Activated CD8-positive, alpha-beta T cell treated with anti-CD3 and anti-CD28 coated beads for 36 hours (primary cell): Measurements from ENCODE around the gene NCKIPSD. TPM values are rescaled to one million over a fixed set of nuclear protein-coding genes. Genes with fewer than 3 reads are reported as not detected.

Experiments
- ATAC-seq: fragments of 200-7000 bp; cut with Tn5 transposase; one replicate; pipeline ENCODE4 v1.10.0; 2021; ENCODE audit warnings: mild to moderate bottlenecking, moderate library complexity
- CTCF ChIA-PET: fragments of 350-600 bp; sonication (Branson Sonifier 250); formaldehyde crosslinking; loops from one replicate; lab custom pipeline; 2021; ENCODE audit warnings: antibody characterized with exemption; lab: Charles Lee
- POLR2A ChIA-PET: fragments of 350-600 bp; sonication (Branson Sonifier 250); formaldehyde crosslinking; loops from one replicate; lab custom pipeline; 2021; ENCODE audit warnings: antibody characterized with exemption; lab: Charles Lee
- DNase-seq: peaks from one replicate; pipeline ENCODE4 v3.0.0-alpha.2; 2020
- H3K27ac Mint-ChIP-seq: one replicate; pipeline ENCODE4 v1.8.0; 2021; ENCODE audit warnings: mild to moderate bottlenecking, mixed read lengths
- H3K27me3 Mint-ChIP-seq: one replicate; pipeline ENCODE4 v1.8.0; 2021; ENCODE audit warnings: mixed read lengths
- H3K36me3 Mint-ChIP-seq: one replicate; pipeline ENCODE4 v1.8.0; 2021; ENCODE audit warnings: low read depth, mixed read lengths
- H3K4me1 Mint-ChIP-seq: one replicate; pipeline ENCODE4 v1.8.0; 2021; ENCODE audit warnings: low read depth, mixed read lengths
- H3K4me3 Mint-ChIP-seq: one replicate; pipeline ENCODE4 v1.8.0; 2021; ENCODE audit warnings: mild to moderate bottlenecking, moderate library complexity, mixed read lengths
- H3K9me3 Mint-ChIP-seq: one replicate; pipeline ENCODE4 v1.8.0; 2021; ENCODE audit warnings: mixed read lengths
- intact Hi-C: fragments of 100-400 bp; cut with micrococcal nuclease; formaldehyde crosslinking; loops from one replicate; pipeline ENCODE4 v1.10.0; 2022
- total RNA-seq, 2 experiments: library from RNA; stranded (reverse); gene quantifications; one replicate each; pipeline ENCODE4 v1.2.3, GENCODE V29; 2021
- TF ChIP-seq, protein P1 (sequence below): fragments of 200-600 bp; IDR thresholded peaks from one replicate; pipeline ENCODE4 v1.8.0; 2022; ENCODE audit warnings: antibody characterized with exemption, mild to moderate bottlenecking

NCKIPSD gene
- total RNA-seq, 2 experiments from 2014 or later, result 69.7 to 73.8 TPM

DNA sequence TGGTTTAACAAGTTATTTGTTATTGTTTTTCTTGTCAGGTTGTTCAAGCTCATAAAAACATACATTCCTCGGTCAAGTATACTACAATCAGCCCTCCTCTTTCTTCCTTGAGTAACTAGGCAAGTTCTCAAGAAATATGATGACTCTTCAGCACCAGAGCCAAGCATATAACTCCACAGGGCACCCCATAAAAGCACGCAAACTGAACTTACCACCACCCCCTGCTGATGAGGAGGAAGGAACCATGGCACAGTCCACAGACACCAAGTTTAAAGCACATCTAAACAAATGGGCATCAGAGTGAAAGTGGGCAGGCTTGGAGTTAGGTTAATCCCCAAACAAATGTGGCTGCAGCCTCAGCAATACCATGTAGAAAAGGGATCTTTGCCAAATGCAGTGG is 26.0 kb upstream of the NCKIPSD start:
- ATAC-seq (no peak), DNase-seq (no peak)
- TF ChIP-seq, protein P1, sequence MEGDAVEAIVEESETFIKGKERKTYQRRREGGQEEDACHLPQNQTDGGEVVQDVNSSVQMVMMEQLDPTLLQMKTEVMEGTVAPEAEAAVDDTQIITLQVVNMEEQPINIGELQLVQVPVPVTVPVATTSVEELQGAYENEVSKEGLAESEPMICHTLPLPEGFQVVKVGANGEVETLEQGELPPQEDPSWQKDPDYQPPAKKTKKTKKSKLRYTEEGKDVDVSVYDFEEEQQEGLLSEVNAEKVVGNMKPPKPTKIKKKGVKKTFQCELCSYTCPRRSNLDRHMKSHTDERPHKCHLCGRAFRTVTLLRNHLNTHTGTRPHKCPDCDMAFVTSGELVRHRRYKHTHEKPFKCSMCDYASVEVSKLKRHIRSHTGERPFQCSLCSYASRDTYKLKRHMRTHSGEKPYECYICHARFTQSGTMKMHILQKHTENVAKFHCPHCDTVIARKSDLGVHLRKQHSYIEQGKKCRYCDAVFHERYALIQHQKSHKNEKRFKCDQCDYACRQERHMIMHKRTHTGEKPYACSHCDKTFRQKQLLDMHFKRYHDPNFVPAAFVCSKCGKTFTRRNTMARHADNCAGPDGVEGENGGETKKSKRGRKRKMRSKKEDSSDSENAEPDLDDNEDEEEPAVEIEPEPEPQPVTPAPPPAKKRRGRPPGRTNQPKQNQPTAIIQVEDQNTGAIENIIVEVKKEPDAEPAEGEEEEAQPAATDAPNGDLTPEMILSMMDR, result no peak
- POLR2A ChIA-PET, result interaction anchor here (1.9 kb wide), 1 partner anchor 10 kb away, joined by 4 read pairs; no protein-coding TSS in a partner anchor
- H3K27me3 Mint-ChIP-seq, result no peaks in the 10 kb centered on the region
- intact Hi-C loops, result no loop called here
- H3K9me3 Mint-ChIP-seq, result no peaks in the 10 kb centered on the region
- H3K27ac Mint-ChIP-seq, result peak overlapping the region; percentile 78
- peaks cover 35% of the 10 kb centered on the region for H3K36me3 Mint-ChIP-seq
- H3K4me1 Mint-ChIP-seq, result peaks cover 66% of the 10 kb centered on the region
- no peak overlapping the region for H3K4me3 Mint-ChIP-seq
- CTCF ChIA-PET, result no interaction called here

DNA sequence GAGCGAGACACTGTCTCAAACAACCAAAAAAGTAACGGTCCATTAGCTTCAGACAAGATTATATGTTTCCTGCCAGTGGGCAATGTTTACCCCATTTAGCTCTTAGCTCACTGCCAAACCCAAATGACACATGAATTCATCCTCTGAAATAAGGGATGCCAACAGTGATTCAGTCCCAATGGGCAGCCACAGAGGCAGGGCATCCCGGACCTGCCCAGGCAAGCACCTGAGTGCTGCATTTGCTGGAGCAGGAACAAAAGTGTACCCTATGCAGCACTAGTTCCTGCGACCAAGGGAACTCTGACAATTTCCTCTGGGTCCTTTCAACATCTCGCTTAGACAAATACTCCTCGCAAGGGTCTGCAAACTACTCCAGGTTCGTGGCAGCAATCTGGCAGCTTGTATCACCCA is 23.3 kb upstream of the NCKIPSD start:
- H3K36me3 Mint-ChIP-seq, result peaks cover 34% of the 10 kb centered on the region
- TF ChIP-seq, protein P1, result no peak
- DNase-seq (no peak), ATAC-seq (no peak)
- no peaks in the 10 kb centered on the region for H3K27me3 Mint-ChIP-seq
- CTCF ChIA-PET, result interaction anchor here (1.0 to 5.2 kb wide), 4 partner anchors 13 to 28 kb away, joined by 3 to 20 read pairs (median 4); partner anchors contain the start of gene NCKIPSD
- H3K4me1 Mint-ChIP-seq, result peaks cover 57% of the 10 kb centered on the region
- H3K27ac Mint-ChIP-seq, result peak overlapping the region; percentile 79
- H3K4me3 Mint-ChIP-seq, result no peak overlapping the region
- no peaks in the 10 kb centered on the region for H3K9me3 Mint-ChIP-seq
- intact Hi-C loops, result no loop called here
- POLR2A ChIA-PET, result interaction anchor here (1.4 to 3.7 kb wide), 2 partner anchors 8 to 33 kb away, joined by 6 to 19 read pairs; partner anchors contain the start of gene IP6K2

DNA sequence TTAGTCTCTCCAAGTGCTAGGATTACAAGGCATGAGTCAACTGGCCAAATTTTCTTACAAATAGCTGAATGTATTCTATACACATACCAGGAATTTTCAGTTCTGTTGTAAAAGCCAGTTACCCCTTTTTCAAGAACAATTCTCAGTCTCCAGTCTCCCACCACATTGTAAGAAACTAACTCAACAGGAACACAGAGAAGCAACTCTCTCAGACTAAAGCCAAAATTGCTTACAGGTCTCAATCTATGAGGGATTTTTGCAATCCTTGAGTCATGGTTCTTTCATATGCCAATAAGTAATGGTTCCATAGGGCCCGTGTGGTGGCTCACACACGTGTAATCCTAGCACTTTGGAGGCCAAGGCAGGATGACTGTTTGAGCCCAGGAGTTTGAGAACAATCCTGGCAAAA is 22.8 kb upstream of the NCKIPSD start:
- peak overlapping the region; percentile 79 for H3K27ac Mint-ChIP-seq
- no peak for DNase-seq
- H3K9me3 Mint-ChIP-seq, result no peaks in the 10 kb centered on the region
- intact Hi-C loops, result no loop called here
- H3K27me3 Mint-ChIP-seq, result no peaks in the 10 kb centered on the region
- ChIA-PET POLR2A (interaction anchor here (1.3 to 3.7 kb wide), 2 partner anchors 9 to 10 kb away, joined by 5 to 19 read pairs; partner anchors contain the start of gene IP6K2), CTCF (interaction anchor here (0.9 to 5.2 kb wide), 5 partner anchors 9 to 31 kb away, joined by 3 to 20 read pairs (median 3); partner anchors contain the start of gene NCKIPSD)
- TF ChIP-seq, protein P1, result no peak
- H3K36me3 Mint-ChIP-seq, result peaks cover 34% of the 10 kb centered on the region
- peaks cover 59% of the 10 kb centered on the region for H3K4me1 Mint-ChIP-seq
- ATAC-seq, result peak; percentile 41
- H3K4me3 Mint-ChIP-seq, result no peak overlapping the region

DNA sequence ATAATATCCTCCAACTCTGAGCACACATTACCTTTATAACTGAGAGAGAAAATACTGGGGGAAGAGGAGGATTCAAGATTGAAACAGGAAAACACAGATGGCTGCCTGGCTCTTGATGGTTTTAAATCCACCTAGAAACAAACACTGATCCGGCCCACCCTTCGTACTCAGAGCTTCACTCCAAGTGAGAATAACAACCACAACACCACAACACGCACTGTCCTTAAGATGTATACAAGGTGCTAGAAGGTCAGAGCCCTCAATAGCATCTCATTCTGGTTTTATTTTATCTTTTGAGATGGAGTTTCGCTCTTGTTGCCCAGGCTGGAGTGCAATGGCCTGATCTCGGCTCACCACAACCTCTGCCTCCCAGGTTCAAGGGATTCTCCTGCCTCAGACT is 21.4 kb upstream of the NCKIPSD start:
- ATAC-seq (peak; percentile 63), DNase-seq (no peak)
- Mint-ChIP-seq H3K4me1 (peaks cover 62% of the 10 kb centered on the region), H3K9me3 (no peaks in the 10 kb centered on the region), H3K4me3 (no peak overlapping the region), H3K27me3 (no peaks in the 10 kb centered on the region), H3K27ac (peak overlapping the region; percentile 68), H3K36me3 (peaks cover 38% of the 10 kb centered on the region)
- ChIA-PET CTCF (interaction anchor here (0.9 to 5.2 kb wide), 3 partner anchors 21 to 245 kb away, joined by 3 to 20 read pairs (median 3); partner anchors contain the start of gene NCKIPSD), POLR2A (interaction anchor here (0.6 to 3.7 kb wide), 4 partner anchors 9 to 466 kb away, joined by 3 to 19 read pairs (median 4); partner anchors contain the start of gene IP6K2)
- TF ChIP-seq, protein P1, result no peak
- intact Hi-C loops, result no loop called here

DNA sequence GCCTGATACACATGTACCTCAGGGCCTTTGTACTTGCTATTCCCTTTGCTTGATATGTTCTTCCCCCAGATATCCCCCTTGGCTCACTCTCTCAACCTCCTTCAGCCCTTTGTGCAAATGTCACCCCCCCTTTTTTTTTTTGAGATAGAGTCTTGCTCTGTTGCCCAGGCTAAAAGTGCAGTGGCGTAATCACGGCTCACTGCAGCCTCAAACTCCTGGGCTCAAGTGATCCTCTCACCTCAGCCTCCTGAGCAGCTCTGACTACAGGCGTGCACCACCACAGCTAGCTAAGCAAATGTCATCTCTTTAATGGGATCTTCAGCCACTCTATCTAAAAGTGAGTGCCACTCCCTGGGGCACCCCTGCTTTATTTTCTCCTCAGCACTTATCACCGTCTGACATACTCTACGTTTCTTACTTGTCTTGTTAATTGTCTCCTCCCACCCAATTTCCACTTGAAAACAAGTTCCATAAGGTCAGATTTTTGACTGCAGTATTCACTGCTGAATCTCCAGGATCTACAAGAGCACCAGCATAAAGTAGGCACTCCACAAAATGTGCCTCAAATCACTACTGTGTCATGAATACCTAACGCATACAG is 16.7 kb upstream of the NCKIPSD start:
- H3K36me3 Mint-ChIP-seq, result peaks cover 31% of the 10 kb centered on the region
- no peaks in the 10 kb centered on the region for H3K27me3 Mint-ChIP-seq
- ChIA-PET POLR2A (interaction anchor here (1.4 kb wide), 1 partner anchor 8 kb away, joined by 4 read pairs; no protein-coding TSS in a partner anchor), CTCF (no interaction called here)
- peaks cover 46% of the 10 kb centered on the region for H3K4me1 Mint-ChIP-seq
- ATAC-seq, result no peak
- TF ChIP-seq, protein P1, result no peak
- DNase-seq, result no peak
- H3K4me3 Mint-ChIP-seq, result no peak overlapping the region
- peak overlapping the region; percentile 44 for H3K27ac Mint-ChIP-seq
- H3K9me3 Mint-ChIP-seq, result no peaks in the 10 kb centered on the region
- intact Hi-C loops, result no loop called here
